HG02943 (cell line): ENCODE results near the gene RNF145.
"Not testable (repeated sequence)": the region's sequence is repeated elsewhere in the genome, so short reads cannot be mapped to it uniquely, and the experiment has no call there.

ENCODE experiments used
- ATAC-seq: cut with Tn5 transposase; IDR thresholded peaks from one replicate; pipeline ENCODE4 v1.9.1; 2021; ENCODE audit warnings: mild to moderate bottlenecking, low read depth, moderate library complexity; ENCODE audit not compliant: unreplicated experiment

The RNF145 gene, protein sequence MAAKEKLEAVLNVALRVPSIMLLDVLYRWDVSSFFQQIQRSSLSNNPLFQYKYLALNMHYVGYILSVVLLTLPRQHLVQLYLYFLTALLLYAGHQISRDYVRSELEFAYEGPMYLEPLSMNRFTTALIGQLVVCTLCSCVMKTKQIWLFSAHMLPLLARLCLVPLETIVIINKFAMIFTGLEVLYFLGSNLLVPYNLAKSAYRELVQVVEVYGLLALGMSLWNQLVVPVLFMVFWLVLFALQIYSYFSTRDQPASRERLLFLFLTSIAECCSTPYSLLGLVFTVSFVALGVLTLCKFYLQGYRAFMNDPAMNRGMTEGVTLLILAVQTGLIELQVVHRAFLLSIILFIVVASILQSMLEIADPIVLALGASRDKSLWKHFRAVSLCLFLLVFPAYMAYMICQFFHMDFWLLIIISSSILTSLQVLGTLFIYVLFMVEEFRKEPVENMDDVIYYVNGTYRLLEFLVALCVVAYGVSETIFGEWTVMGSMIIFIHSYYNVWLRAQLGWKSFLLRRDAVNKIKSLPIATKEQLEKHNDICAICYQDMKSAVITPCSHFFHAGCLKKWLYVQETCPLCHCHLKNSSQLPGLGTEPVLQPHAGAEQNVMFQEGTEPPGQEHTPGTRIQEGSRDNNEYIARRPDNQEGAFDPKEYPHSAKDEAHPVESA

DNA sequence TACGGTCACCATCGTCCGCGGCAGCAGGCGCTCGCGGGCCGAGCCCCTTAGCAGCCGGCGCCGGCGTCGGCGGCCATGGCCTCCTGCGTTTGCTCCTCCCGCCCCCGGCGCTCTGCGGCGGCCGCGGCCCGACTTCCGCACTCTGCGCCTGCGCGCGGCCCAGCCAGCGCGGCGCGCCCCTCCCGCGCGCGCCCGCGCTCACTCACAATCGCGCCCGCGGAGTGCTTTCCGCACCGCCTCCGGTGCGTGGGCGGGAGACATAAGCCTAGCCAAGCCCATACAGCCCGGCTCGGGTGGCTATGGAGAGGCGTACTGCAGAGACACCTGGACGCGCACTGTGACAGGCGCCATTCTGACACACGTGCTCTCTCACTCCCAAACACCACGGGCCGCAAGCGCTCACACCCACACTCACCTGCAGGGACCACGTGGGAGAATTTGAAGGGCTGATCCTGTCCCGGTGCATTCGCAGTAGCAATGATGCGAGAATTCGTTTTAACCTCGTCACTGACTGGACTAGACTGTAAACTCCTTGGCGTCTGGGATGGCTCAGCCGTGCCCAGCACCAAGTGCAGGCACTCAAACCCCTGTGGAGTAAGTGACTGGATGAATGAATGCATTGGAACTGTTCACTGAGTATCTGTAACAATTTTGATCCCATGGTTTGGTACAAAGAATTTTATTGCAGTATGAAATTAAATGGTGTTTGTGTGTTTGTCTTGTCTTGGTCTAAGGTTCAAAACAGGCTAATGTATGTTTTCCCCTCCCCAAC lies at the start of gene RNF145:
RNF145 (minus strand) TSS at position 116 of the 772 bp plus-strand sequence. CDS start 5,936 bp downstream, outside the sequence.
- peak; percentile 56 for ATAC-seq

- no peak for ATAC-seq
Observed at GRCh38 chr5:159258361-159258760, 49.0 kb upstream of the RNF145 start.

GRCh38 chr5:159257629-159258283 lies 48.4 kb upstream of the RNF145 start:
- ATAC-seq = no peak

- no peak for ATAC-seq
Observed at GRCh38 chr5:159257007-159257406, 47.7 kb upstream of the RNF145 start.

- ATAC-seq = no peak
Observed at GRCh38 chr5:159252195-159252594, 42.8 kb upstream of the RNF145 start.

DNA sequence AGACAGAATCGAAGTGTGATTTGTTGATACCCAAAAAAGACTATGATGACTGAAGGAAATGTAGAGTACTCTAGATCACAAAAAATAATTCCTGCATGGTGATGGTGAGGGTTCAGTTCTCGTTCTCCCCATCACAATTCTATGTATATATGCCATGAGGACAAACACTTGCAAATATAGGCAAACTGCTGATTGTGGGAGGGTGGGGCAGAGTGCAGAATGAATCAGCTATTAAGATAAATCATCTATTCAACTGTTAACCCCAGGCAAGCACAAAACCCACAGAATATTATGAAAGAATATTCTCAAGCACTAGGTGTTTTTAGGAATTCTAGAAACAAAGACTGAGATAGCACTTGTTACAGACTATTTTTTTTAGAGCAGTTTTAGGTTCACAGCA lies 39.8 kb upstream of the RNF145 start:
- no peak for ATAC-seq

GRCh38 chr5:159244890-159245289 lies 35.5 kb upstream of the RNF145 start:
- no peak for ATAC-seq

DNA sequence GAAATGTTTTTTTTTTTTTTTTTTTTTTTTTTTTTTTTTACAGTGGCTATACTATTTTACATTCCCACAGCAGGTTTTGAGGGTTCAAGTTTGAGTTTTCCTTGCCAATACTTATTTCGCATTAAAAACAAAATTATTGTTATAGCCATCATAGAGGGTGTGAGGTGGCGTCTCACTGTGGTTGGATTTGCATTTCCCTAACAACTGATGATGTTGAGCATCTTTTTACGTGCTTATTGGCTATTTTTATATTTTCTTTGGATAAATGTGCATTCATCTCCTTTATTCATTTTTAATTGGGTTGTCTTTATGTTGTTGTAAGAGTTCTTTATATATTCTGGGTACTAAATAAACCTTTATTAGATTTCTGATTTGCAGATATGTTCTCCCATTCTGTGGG lies 34.8 kb upstream of the RNF145 start:
- no peak for ATAC-seq

GRCh38 chr5:159243385-159243784 lies 34.0 kb upstream of the RNF145 start:
- no peak for ATAC-seq

DNA sequence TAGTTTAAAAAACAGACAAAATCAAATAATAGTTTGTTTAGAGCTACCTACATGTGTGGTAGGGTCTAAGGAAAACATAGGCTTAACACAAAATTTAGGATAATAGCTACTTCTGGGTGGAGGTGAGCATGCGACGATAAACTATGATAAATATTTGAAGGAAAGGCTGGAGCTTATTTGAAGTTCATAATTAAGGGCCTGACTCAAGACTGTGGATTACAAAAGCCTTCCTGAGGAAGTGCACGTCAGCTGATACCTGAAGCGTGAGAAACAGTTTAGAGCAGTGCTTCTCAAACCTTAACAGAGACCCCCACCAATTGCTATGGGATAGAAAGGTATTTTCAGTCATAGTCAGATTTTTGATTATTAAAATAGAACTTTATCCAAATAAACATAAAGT lies 33.3 kb upstream of the RNF145 start:
- no peak for ATAC-seq

GRCh38 chr5:159241946-159242552 lies 32.7 kb upstream of the RNF145 start:
- ATAC-seq = no peak

DNA sequence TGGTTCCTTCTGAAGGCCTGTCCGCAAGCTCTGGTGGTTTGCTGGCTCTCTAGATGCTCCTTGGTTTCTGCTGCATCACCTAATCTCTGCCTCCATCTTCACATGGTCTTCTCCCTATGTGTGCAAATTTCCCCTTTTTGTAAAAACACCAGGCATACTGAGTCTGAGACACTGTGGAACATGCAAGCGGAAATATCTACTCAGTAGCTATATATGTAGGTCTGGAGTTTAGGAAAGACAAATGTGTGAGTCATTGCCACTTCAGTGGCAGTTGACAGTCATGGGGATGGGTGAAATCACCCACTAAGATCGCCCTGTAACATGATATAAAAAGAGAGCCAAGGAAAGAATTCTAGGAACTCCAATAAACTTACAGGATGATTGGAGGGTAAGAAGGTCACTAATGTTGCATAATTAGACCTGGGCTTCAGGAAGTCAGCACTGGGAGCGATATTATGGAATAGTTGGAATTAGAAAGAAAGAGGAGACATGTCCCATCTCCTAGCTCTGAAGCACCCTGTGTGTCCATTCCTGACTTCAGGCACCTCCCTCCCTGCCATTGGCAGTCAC lies 31.0 kb upstream of the RNF145 start:
- no peak for ATAC-seq

GRCh38 chr5:159235871-159236520 lies 26.6 kb upstream of the RNF145 start:
- not testable (repeated sequence) for ATAC-seq

DNA sequence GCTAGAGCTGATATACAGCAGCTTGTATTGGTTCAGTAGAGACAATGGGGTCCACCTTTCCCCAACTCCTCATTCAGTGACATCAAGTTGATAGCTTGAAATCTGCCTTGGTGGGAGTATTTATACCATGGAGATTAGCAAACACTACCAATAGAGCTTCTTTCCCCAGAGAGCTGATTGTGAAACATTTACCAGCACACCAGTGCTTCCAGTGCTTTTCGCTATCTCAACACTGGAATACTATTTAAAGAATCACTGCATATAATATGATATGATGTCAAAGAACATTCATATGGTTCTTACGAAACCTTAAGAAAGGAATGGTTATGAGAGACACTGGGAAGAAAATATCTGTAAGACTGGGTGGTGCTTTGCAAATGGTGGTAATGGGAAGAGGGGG lies 21.8 kb upstream of the RNF145 start:
- ATAC-seq = no peak

DNA sequence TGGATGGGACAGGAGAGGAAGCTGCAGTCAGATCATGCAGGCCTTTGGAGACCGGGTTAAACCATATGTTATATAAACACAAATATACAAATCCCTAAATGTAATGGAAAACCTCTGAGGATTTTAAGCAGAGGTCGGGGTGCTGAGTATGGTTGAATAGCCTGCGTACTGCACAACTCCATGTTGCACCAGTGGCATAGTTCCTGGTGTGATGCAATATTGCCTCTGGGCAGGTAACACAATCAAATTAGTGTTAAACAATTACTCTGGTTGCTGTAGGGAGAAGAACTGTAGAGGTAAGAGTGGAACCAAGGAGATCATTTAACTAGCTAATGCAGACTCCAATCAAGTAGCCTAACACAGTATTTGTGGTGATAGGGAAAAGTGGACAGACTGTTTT lies 21.3 kb upstream of the RNF145 start:
- no peak for ATAC-seq

DNA sequence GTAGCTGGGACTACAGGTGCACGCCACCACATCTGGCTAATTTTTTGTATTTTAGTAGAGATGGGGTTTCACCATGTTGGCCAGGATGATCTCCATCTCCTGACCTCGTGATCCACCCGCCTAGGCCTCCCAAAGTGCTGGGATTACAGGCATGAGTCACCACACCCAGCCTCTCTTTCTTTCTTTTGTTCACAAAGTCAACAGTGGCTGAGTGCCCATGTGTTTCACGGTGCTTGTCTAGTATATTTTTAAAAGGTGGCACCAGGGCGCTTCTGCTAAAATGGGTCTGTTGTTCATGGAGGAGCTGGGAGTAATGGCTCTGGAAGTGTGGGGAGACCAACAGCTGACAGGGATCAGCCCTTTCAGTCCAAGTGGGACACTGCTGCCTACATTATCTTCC lies 18.7 kb upstream of the RNF145 start:
- ATAC-seq = not testable (repeated sequence)

DNA sequence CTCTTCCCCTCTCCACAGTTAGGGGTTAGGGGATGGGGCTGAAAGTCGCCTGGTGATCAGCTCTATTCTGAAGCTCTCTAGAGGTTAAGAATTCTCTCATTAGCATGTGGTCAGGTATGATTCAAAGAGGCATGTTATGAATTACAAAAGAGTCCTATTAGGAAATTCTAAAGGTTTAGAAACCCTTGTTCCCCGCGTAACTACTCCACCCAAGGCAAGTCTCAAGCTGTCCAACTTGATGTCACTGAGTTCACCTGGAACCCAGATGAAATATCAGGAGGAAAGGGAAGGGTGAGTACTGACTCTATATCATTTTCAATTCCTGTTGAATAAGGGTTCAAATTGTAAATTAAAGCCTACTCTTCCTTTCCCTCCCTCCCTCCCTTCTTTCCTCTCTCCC lies 18.1 kb upstream of the RNF145 start:
- ATAC-seq = no peak

- no peak for ATAC-seq
Observed at GRCh38 chr5:159226451-159226850, 17.1 kb upstream of the RNF145 start.

DNA sequence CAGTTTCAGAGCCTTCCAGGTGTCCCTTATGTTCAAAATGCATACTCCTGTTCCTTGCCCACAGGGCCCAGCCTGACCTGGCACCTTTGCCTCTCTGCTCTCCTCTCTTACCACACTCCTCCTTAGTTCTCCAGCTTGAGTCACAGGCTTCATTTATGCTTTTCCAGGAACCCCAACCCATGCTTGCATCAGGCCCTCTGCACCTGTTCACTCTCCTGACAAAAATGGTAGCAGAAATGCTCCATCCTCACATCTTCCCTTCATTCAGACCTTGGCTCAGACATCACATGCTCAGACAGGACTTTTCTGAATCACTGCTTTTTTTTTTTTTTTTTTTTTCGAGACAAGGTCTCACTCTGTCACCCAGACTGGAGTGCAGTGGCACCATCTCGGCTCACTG lies 15.1 kb upstream of the RNF145 start:
- ATAC-seq = no peak
